Measurements from ENCODE around the gene HENMT1. TPM values are rescaled to one million over a fixed set of nuclear protein-coding genes. Genes with fewer than 3 reads are reported as not detected.

HENMT1 gene
- total and polyA plus RNA-seq, 9 of the 15 experiments (the other 6 are each of a cell fraction or from before 2014, with no cell fraction given): not detected

DNA sequence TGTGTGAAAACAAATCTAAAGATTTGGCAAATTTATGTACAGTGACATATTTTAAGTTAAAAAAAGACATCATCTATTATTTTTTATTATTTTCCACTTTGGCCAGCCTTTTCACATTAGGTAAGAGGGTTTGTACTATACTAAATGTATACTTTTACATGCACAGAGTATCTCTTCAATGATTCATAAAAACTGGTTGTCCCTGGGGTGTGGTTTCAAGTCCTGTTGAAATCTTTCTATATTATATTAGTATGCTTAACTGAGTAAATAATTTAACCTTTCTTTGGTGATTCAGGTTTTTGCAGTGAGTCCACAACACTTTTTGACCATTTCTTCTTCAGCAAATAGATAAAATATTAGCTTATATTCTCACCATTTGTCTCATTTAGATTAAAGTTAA, 55.3 kb downstream of the HENMT1 start:
- H3K4me2 ChIP-seq (ENCODE audit: insufficient read depth, low read length): no peak overlapping the region
- H3K9me1 ChIP-seq (ENCODE audit: control insufficient read depth, insufficient read depth, low read length): no peaks in the 10 kb centered on the region
- H3K9me3 ChIP-seq (replicated peaks; ENCODE audit: control insufficient read depth, insufficient read depth, low read depth, low read length): no peaks in the 10 kb centered on the region
- no peak overlapping the region for H3K27ac ChIP-seq (ENCODE audit: extremely low read depth, low read depth, low read length)
- no peak overlapping the region for H3K9ac ChIP-seq (ENCODE audit: insufficient read depth in 1 of 2, low read depth in 2 of 2, low read length in 2 of 2)
- BruUV-seq (replicated peaks): no TSS peak
- no peaks in the 10 kb centered on the region for H3K4me1 ChIP-seq (replicated peaks in 1 of 2; ENCODE audit: control insufficient read depth in 2 of 2, insufficient read depth in 2 of 2, low read length in 2 of 2)
- intact Hi-C loops (cut with micrococcal nuclease) (no loop called here), in situ Hi-C loops (cut with MboI) (no loop called here)
- no peaks in the 10 kb centered on the region for H3K79me2 ChIP-seq (ENCODE audit: control insufficient read depth, insufficient read depth, low read length)
- H3K27me3 ChIP-seq (ENCODE audit: control insufficient read depth in 2 of 2, insufficient read depth in 2 of 2, low read length in 2 of 2): no peaks in the 10 kb centered on the region
- ATAC-seq (no peak), FAIRE-seq (no peak), DNase-seq (ENCODE audit: extremely low read depth in 1 of 4, low spot score in 3 of 4) (no peak)
- H3K4me3 ChIP-seq: no peak overlapping the region
- POLR2A ChIA-PET: interaction anchor here (0.9 to 1.9 kb wide), 4 partner anchors 10 to 73 kb away, joined by 5 to 6 read pairs (median 5); no protein-coding TSS in a partner anchor
- 0 out of 3 replicates have a peak, but pooled peaks cover 8% of the 10 kb centered on the region for H3K36me3 ChIP-seq (ENCODE audit: control insufficient read depth, insufficient read depth, low read length)
- no peaks in the 10 kb centered on the region for H4K20me1 ChIP-seq (replicated peaks; ENCODE audit: control insufficient read depth, insufficient read depth, low read length)
- H2AFZ ChIP-seq (ENCODE audit: low read depth, low read length): no peak overlapping the region
- CTCF ChIA-PET (ENCODE audit: low intra/inter-chr PET ratio): no interaction called here
- no peak for TF ChIP-seq FOXP4 (CRISPR knock-in tag; IDR thresholded peaks at IDR 0.05; ENCODE audit: borderline replicate concordance)
- TF ChIP-seq SREBF1 (IDR thresholded peaks at IDR 0.05; ENCODE audit: borderline replicate concordance, low read depth, low read length): no peak
- no peak for TF ChIP-seq HDAC3 (IDR thresholded peaks at IDR 0.05; ENCODE audit: borderline replicate concordance, partially characterized antibody)
- TF ChIP-seq, protein P1, sequence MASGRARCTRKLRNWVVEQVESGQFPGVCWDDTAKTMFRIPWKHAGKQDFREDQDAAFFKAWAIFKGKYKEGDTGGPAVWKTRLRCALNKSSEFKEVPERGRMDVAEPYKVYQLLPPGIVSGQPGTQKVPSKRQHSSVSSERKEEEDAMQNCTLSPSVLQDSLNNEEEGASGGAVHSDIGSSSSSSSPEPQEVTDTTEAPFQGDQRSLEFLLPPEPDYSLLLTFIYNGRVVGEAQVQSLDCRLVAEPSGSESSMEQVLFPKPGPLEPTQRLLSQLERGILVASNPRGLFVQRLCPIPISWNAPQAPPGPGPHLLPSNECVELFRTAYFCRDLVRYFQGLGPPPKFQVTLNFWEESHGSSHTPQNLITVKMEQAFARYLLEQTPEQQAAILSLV (tag; IDR thresholded peaks at IDR 0.05): no peak
- no peak for TF ChIP-seq CBX8 (IDR thresholded peaks at IDR 0.05; ENCODE audit: borderline replicate concordance, extremely low read depth, low read depth, low read length, poor library complexity, severe bottlenecking)
- no peak for TF ChIP-seq ZNF444 (CRISPR knock-in tag; IDR thresholded peaks at IDR 0.05)
- no peak for TF ChIP-seq MAZ (CRISPR knock-in tag; conservative IDR thresholded peaks at IDR 0.05 in 1 of 2, IDR thresholded peaks at IDR 0.05 in 1 of 2)
- TF ChIP-seq MXI1 (IDR thresholded peaks at IDR 0.05; ENCODE audit: low read depth, low read length): no peak
- no peak for TF ChIP-seq NONO (IDR thresholded peaks at IDR 0.05; ENCODE audit: low read depth in 2 of 2, low read length in 1 of 2)
- TF ChIP-seq NRF1 (conservative IDR thresholded peaks at IDR 0.05 in 1 of 2, IDR thresholded peaks at IDR 0.05 in 1 of 2): no peak
- no peak for TF ChIP-seq E2F8 (IDR thresholded peaks at IDR 0.05; ENCODE audit: low read depth, partially characterized antibody)
- TF ChIP-seq KDM1A (IDR thresholded peaks at IDR 0.05): no peak
- TF ChIP-seq ARNT (IDR thresholded peaks at IDR 0.05): no peak
- TF ChIP-seq XRCC4 (IDR thresholded peaks at IDR 0.05; ENCODE audit: extremely low read depth, insufficient read depth, insufficient read length): no peak
